ENCODE results near the gene LRBA.
A peak's percentile ranks its signal among the peaks of the same experiment; 100 is the strongest.
"Not testable (repeated sequence)": the region's sequence is repeated elsewhere in the genome, so short reads cannot be mapped to it uniquely, and the experiment has no call there.

LRBA gene

GRCh38 chr4:151014521-151015458 lies at the start of gene LRBA:
Gene LRBA (minus strand): TSS chr4:151015284. CDS start chr4:151014642, 642 bp downstream.
- peak; percentile 31 for DNase-seq

GRCh38 chr4:151063143-151063542 lies 48.1 kb upstream of the LRBA start:
- not testable (repeated sequence) for DNase-seq

- no peak for DNase-seq
Measured at GRCh38 chr4:151055539-151055938, 40.5 kb upstream of the LRBA start.

- no peak for DNase-seq
Measured at GRCh38 chr4:151052785-151053184, 37.7 kb upstream of the LRBA start.

GRCh38 chr4:151049430-151049884 lies 34.4 kb upstream of the LRBA start:
- DNase-seq: no peak

- no peak for DNase-seq
Measured at GRCh38 chr4:151048913-151049312, 33.8 kb upstream of the LRBA start.

GRCh38 chr4:151046609-151047008 lies 31.5 kb upstream of the LRBA start:
- DNase-seq: no peak

GRCh38 chr4:151045907-151046306 lies 30.8 kb upstream of the LRBA start:
- no peak for DNase-seq

GRCh38 chr4:151043803-151044515 lies 28.9 kb upstream of the LRBA start:
- no peak for DNase-seq

- DNase-seq: no peak
Measured at GRCh38 chr4:151039733-151040132, 24.6 kb upstream of the LRBA start.

- no peak for DNase-seq
Measured at GRCh38 chr4:151038452-151039157, 23.5 kb upstream of the LRBA start.

GRCh38 chr4:151035911-151036310 lies 20.8 kb upstream of the LRBA start:
- no peak for DNase-seq

- no peak for DNase-seq
Measured at GRCh38 chr4:151035328-151035727, 20.2 kb upstream of the LRBA start.

GRCh38 chr4:151034829-151035228 lies 19.7 kb upstream of the LRBA start:
- no peak for DNase-seq

- no peak for DNase-seq
Measured at GRCh38 chr4:151031831-151032605, 16.9 kb upstream of the LRBA start.

- DNase-seq: no peak
Measured at GRCh38 chr4:151029537-151029936, 14.5 kb upstream of the LRBA start.

- DNase-seq: not testable (repeated sequence)
Measured at GRCh38 chr4:151029006-151029405, 13.9 kb upstream of the LRBA start.

GRCh38 chr4:151025759-151026158 lies 10.7 kb upstream of the LRBA start:
- no peak for DNase-seq

GRCh38 chr4:151022586-151022985 lies 7.5 kb upstream of the LRBA start:
- no peak for DNase-seq

- no peak for DNase-seq
Measured at GRCh38 chr4:151021637-151022334, 6.7 kb upstream of the LRBA start.

GRCh38 chr4:151015459-151016347 lies 619 bp upstream of the LRBA start:
- DNase-seq: peak; percentile 81

Measured in suppressor macrophage treated with lipopolysaccharide for 4 hours (primary cell).